Smooth muscle cell (in vitro differentiated cells): ENCODE data around the gene ANO9. TPM values are rescaled to one million over a fixed set of nuclear protein-coding genes. Genes with fewer than 3 reads are reported as not detected.
"Not testable (repeated sequence)": the region's sequence is repeated elsewhere in the genome, so short reads cannot be mapped to it uniquely, and the experiment has no call there.

Source experiments
- DNase-seq: peaks from one replicate; lab custom pipeline; 2025; ENCODE audit not compliant: unreplicated experiment; lab: John Stamatoyannopoulos, UW
- H2AFZ ChIP-seq: fragments of 200-600 bp; sonication (generic); 2 replicates; pipeline ENCODE4 v1.6.0; 2016; ENCODE audit warnings: antibody characterized with exemption, low read depth, mild to moderate bottlenecking
- H3F3A ChIP-seq: fragments of 200-600 bp; sonication (generic); 2 replicates; pipeline ENCODE4 v1.6.0; 2017; ENCODE audit warnings: antibody characterized with exemption, low read depth
- H3K27ac ChIP-seq: fragments of 200-600 bp; sonication (generic); 2 replicates; pipeline ENCODE4 v1.5.1; 2016; ENCODE audit warnings: low read depth, mild to moderate bottlenecking
- H3K27me3 ChIP-seq: fragments of 200-600 bp; sonication (generic); 2 replicates; pipeline ENCODE4 v1.6.1; 2016; ENCODE audit warnings: low read depth, mild to moderate bottlenecking
- H3K36me3 ChIP-seq: fragments of 200-600 bp; sonication (generic); 2 replicates; pipeline ENCODE4 v1.5.1; 2016; ENCODE audit warnings: low read depth
- H3K4me1 ChIP-seq: fragments of 200-600 bp; sonication (generic); 2 replicates; pipeline ENCODE4 v1.5.1; 2016; ENCODE audit warnings: low read depth
- H3K4me2 ChIP-seq: fragments of 200-600 bp; sonication (generic); 2 replicates; pipeline ENCODE4 v1.6.0; 2016; ENCODE audit warnings: mild to moderate bottlenecking
- H3K4me3 ChIP-seq: fragments of 200-600 bp; sonication (generic); 2 replicates; pipeline ENCODE4 v1.5.1; 2016; ENCODE audit warnings: mild to moderate bottlenecking
- H3K79me2 ChIP-seq: fragments of 200-600 bp; sonication (generic); 2 replicates; pipeline ENCODE4 v1.6.0; 2016; ENCODE audit warnings: low read depth, mild to moderate bottlenecking
- H3K9ac ChIP-seq: fragments of 200-600 bp; sonication (generic); 2 replicates; pipeline ENCODE4 v1.6.0; 2016; ENCODE audit warnings: low read depth
- H3K9me3 ChIP-seq: fragments of 200-600 bp; sonication (generic); replicated peaks from 2 replicates; pipeline ENCODE4 v1.5.1; 2016; ENCODE audit warnings: low read depth
- H4K20me1 ChIP-seq: fragments of 200-600 bp; sonication (generic); 2 replicates; pipeline ENCODE4 v1.6.0; 2016; ENCODE audit warnings: low read depth
- WGBS: methylation state at CpG from one replicate; pipeline ENCODE4 v1.1.7; 2016; ENCODE audit warnings: low lambda C conversion rate; 5-methylcytosine and 5-hydroxymethylcytosine counted together
- polyA plus RNA-seq: library from polyadenylated mRNA; unstranded; fragments of >200 nt; fragmentation: Nextera tagmentation; extraction: Ambion mirVana; gene quantifications from 2 replicates; pipeline ENCODE4 v1.2.1, GENCODE V29; 2016
- total RNA-seq: library from RNA; depleted of rRNA; stranded (reverse); fragments of >200 nt; gene quantifications from 2 replicates; pipeline ENCODE4 v1.2.3, GENCODE V29; 2014
- TF ChIP-seq, protein P1 (sequence below): fragments of 200-600 bp; sonication (generic); IDR thresholded peaks from 2 replicates; pipeline ENCODE4 v1.5.1; 2017; ENCODE audit warnings: borderline replicate concordance, mild to moderate bottlenecking, antibody characterized with exemption; ENCODE audit not compliant: insufficient read depth, poor library complexity, severe bottlenecking

ANO9 gene
- total and polyA plus RNA-seq, 2 experiments from 2014 or later = 0.67 to 1.5 TPM

DNA sequence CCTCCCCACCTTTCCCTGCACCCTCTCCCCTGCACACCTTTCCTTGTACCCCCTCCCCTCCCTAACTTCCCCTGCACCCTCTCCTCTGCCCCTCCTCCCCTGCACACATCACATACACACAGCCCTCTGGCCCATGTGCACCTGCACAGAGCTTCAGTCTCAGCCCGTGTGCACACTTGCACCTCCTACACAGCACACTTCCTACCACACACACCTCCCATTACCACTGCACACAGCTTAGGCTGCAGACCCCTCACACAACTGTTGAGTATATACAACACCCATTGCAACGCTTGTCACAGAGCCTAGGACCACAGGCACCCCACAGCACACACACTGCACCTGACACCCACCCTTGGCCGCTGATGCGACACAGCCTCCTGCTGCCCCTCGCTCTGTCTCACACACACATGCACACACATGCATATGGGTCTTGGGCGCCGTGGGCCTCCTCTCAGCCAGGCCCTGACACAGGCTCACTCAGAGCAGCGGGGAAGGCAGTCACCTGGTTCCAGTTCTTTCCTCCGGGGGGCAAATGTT is 27.4 kb downstream of the ANO9 start:
- TF ChIP-seq, protein P1, sequence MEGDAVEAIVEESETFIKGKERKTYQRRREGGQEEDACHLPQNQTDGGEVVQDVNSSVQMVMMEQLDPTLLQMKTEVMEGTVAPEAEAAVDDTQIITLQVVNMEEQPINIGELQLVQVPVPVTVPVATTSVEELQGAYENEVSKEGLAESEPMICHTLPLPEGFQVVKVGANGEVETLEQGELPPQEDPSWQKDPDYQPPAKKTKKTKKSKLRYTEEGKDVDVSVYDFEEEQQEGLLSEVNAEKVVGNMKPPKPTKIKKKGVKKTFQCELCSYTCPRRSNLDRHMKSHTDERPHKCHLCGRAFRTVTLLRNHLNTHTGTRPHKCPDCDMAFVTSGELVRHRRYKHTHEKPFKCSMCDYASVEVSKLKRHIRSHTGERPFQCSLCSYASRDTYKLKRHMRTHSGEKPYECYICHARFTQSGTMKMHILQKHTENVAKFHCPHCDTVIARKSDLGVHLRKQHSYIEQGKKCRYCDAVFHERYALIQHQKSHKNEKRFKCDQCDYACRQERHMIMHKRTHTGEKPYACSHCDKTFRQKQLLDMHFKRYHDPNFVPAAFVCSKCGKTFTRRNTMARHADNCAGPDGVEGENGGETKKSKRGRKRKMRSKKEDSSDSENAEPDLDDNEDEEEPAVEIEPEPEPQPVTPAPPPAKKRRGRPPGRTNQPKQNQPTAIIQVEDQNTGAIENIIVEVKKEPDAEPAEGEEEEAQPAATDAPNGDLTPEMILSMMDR = no peak
- Histone ChIP-seq H3K4me1 (no peaks in the 10 kb centered on the region), H3K4me2 (no peak overlapping the region), H3K9ac (no peak overlapping the region), H3K27me3 (peaks cover 19% of the 10 kb centered on the region), H3K4me3 (no peak overlapping the region), H3K27ac (no peak overlapping the region), H3K36me3 (no peaks in the 10 kb centered on the region), H3K9me3 (no peaks in the 10 kb centered on the region), H4K20me1 (no peaks in the 10 kb centered on the region), H3F3A (no peaks in the 10 kb centered on the region), H2AFZ (no peak overlapping the region), H3K79me2 (no peaks in the 10 kb centered on the region)
- no peak for DNase-seq
- WGBS = 85% methylated on average over 9 of the region's 9 CpGs

DNA sequence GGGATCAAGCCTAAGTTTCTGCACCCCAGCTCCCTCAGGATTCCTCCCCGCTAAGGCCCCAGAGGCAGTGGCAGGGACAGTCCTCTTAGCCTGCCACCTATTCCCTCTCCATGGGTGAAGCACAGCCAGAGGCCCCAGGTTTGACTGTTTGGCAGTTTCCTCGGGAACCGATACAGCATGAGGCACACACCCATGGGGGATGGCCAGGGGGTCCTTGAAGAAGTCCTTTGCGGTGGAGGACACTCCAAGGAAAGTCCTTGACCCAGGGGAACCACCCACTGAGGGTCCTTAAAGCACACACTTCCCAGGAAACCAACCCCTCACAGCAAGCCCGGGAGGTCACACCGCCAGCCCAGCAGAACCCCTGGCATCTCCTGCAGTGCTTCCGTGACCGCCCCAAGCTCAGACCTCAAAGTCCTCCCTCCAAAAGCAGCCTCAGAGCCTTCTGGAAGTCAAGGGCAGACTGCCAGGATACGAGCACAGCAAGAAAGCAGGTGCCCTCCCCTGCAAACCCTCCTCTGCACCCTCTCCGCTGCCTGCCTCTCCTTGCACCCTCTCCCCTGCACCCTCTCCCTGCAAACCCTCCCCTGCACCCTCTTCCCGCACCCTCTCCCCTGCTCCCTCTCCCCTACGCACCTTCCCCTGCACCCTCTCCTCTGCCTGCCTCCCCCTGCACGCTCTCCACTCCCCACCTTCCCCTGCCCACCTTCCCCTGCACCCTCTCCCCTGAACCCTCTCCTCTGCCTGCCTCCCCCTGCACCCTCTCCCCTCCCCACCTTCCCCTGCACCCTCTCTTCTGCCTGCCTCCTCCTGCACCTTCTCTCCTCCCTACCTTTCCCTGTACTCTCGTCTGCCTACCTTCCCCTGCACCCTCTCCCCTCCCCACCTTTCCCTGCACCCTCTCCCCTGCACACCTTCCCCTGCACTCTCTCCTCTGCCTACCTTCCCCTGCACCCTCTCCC is 28.4 kb downstream of the ANO9 start:
- 81% methylated on average over 9 of the region's 14 CpGs for WGBS
- Histone ChIP-seq H3K27ac (no peak overlapping the region), H4K20me1 (no peaks in the 10 kb centered on the region)

DNA sequence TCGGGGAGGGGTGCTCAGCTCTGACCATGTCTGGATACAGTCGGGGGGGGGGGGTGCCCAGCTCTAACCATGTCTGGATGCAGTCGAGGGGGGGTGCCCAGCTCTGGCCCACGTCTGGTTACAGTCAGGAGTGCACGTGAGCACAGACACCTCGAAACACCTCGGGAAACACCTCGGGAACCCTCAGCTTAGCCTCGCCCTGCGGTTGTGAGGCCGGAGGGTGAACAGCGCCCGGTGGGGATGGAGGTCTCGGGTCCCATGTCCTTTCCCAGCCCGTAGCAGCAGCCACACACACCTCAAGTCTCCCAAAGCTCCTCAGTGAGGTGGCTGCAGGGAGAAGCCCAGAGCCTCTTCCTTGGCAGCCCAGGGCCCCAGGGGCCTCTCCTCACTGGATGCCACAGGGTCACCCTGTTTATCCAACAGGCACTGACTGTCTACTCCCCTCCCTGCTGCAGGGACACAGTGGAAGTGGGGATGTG is 29.1 kb downstream of the ANO9 start:
- TF ChIP-seq, protein P1 = no peak
- 95% methylated on average over 10 of the region's 15 CpGs for WGBS
- Histone ChIP-seq H2AFZ (no peak overlapping the region), H3K79me2 (no peaks in the 10 kb centered on the region), H3K27ac (no peak overlapping the region), H3K4me2 (no peak overlapping the region), H3K4me1 (no peaks in the 10 kb centered on the region), H3F3A (no peaks in the 10 kb centered on the region), H3K9me3 (no peaks in the 10 kb centered on the region), H4K20me1 (no peaks in the 10 kb centered on the region), H3K36me3 (no peaks in the 10 kb centered on the region), H3K27me3 (peaks cover 16% of the 10 kb centered on the region), H3K9ac (no peak overlapping the region), H3K4me3 (no peak overlapping the region)
- DNase-seq = no peak

More for the DNA sequence above, 28.4 kb downstream of the ANO9 start:
- Histone ChIP-seq H3K4me2 (no peak overlapping the region), H3K4me1 (no peaks in the 10 kb centered on the region), H3K36me3 (no peaks in the 10 kb centered on the region), H2AFZ (no peak overlapping the region), H3F3A (no peaks in the 10 kb centered on the region), H3K27me3 (peaks cover 19% of the 10 kb centered on the region), H3K9me3 (no peaks in the 10 kb centered on the region), H3K4me3 (no peak overlapping the region), H3K9ac (no peak overlapping the region), H3K79me2 (no peaks in the 10 kb centered on the region)
- no peak for DNase-seq
- TF ChIP-seq, protein P1 = no peak

DNA sequence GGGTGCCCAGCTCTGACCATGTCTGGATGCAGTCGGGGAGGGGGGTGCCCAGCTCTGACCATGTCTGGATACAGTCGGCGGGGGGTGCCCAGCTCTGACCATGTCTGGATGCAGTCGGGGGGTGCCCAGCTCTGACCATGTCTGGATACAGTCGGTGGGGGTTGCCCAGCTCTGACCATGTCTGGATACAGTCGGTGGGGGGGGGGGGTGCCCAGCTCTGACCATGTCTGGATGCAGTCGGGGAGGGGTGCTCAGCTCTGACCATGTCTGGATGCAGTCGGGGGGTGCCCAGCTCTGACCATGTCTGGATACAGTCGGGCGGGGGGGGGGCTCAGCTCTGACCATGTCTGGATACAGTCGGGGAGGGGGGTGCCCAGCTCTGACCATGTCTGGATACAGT is 30.3 kb downstream of the ANO9 start:
- H3F3A ChIP-seq, H3K4me3 ChIP-seq, H3K27me3 ChIP-seq, H3K79me2 ChIP-seq, H4K20me1 ChIP-seq, H3K9me3 ChIP-seq, H3K9ac ChIP-seq, H3K4me2 ChIP-seq, DNase-seq, H2AFZ ChIP-seq, H3K36me3 ChIP-seq, H3K27ac ChIP-seq, H3K4me1 ChIP-seq: not testable (repeated sequence)
- 90% methylated on average over 5 of the region's 11 CpGs for WGBS

DNA sequence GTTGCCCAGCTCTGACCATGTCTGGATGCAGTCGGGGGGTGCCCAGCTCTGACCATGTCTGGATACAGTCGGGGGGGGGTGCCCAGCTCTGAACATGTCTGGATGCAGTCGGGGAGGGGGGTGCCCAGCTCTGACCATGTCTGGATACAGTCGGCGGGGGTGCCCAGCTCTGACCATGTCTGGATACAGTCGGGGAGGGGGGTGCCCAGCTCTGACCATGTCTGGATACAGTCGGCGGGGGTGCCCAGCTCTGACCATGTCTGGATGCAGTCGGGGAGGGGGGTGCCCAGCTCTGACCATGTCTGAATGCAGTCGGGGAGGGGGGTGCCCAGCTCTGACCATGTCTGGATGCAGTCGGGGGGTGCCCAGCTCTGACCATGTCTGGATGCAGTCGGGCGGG is 31.1 kb downstream of the ANO9 start:
- H3K4me2 ChIP-seq, H3K9me3 ChIP-seq, H3K4me3 ChIP-seq, H3K9ac ChIP-seq, DNase-seq, H3K36me3 ChIP-seq, H4K20me1 ChIP-seq, H3K27me3 ChIP-seq, H3K27ac ChIP-seq, H3K79me2 ChIP-seq, H3K4me1 ChIP-seq, H3F3A ChIP-seq, H2AFZ ChIP-seq: not testable (repeated sequence)
- WGBS = 98% methylated on average over 7 of the region's 13 CpGs
